GM18519 (cell line): Measurements from ENCODE around the gene LAP3.
A peak's percentile ranks its signal among the peaks of the same experiment; 100 is the strongest.
"Not testable (repeated sequence)": the region's sequence is repeated elsewhere in the genome, so short reads cannot be mapped to it uniquely, and the experiment has no call there.

ENCODE experiments used
- ATAC-seq: cut with Tn5 transposase; IDR thresholded peaks from one replicate; pipeline ENCODE4 v1.9.1; 2021; ENCODE audit warnings: mild to moderate bottlenecking, moderate library complexity; ENCODE audit not compliant: unreplicated experiment, low FRiP score

LAP3 gene

GRCh38 chr4:17576932-17577664 is at the start of gene LAP3:
Gene LAP3 (plus strand): TSS chr4:17577198. CDS start chr4:17577466, 268 bp downstream.
- ATAC-seq, result peak; percentile 77

- no peak for ATAC-seq
Measured at GRCh38 chr4:17528551-17529165, 48.3 kb upstream of the LAP3 start.

- no peak for ATAC-seq
Measured at GRCh38 chr4:17531538-17532285, 45.3 kb upstream of the LAP3 start.

GRCh38 chr4:17534705-17535104 is 42.3 kb upstream of the LAP3 start:
- ATAC-seq, result no peak

- ATAC-seq, result no peak
Measured at GRCh38 chr4:17535242-17535641, 41.8 kb upstream of the LAP3 start.

GRCh38 chr4:17535906-17536305 is 41.1 kb upstream of the LAP3 start:
- no peak for ATAC-seq

GRCh38 chr4:17537060-17537459 is 39.9 kb upstream of the LAP3 start:
- not testable (repeated sequence) for ATAC-seq

- ATAC-seq, result no peak
Measured at GRCh38 chr4:17544205-17544604, 32.8 kb upstream of the LAP3 start.

- no peak for ATAC-seq
Measured at GRCh38 chr4:17544831-17545234, 32.2 kb upstream of the LAP3 start.

- no peak for ATAC-seq
Measured at GRCh38 chr4:17545374-17546140, 31.4 kb upstream of the LAP3 start.

- no peak for ATAC-seq
Measured at GRCh38 chr4:17546222-17546621, 30.8 kb upstream of the LAP3 start.

GRCh38 chr4:17546678-17547077 is 30.3 kb upstream of the LAP3 start:
- no peak for ATAC-seq

GRCh38 chr4:17550549-17550948 is 26.4 kb upstream of the LAP3 start:
- no peak for ATAC-seq

- ATAC-seq, result peak; percentile 45
Measured at GRCh38 chr4:17552427-17552826, 24.6 kb upstream of the LAP3 start.

- no peak for ATAC-seq
Measured at GRCh38 chr4:17554568-17554967, 22.4 kb upstream of the LAP3 start.

- no peak for ATAC-seq
Measured at GRCh38 chr4:17556498-17556897, 20.5 kb upstream of the LAP3 start.

- no peak for ATAC-seq
Measured at GRCh38 chr4:17557880-17558279, 19.1 kb upstream of the LAP3 start.

- ATAC-seq, result no peak
Measured at GRCh38 chr4:17558941-17559708, 17.9 kb upstream of the LAP3 start.

GRCh38 chr4:17559709-17560048 is 17.3 kb upstream of the LAP3 start:
- ATAC-seq, result no peak

GRCh38 chr4:17560065-17560673 is 16.8 kb upstream of the LAP3 start:
- ATAC-seq, result no peak
